D341Med (cell line): ENCODE measurements around the gene CHAD.
"Not testable (repeated sequence)": the region's sequence is repeated elsewhere in the genome, so short reads cannot be mapped to it uniquely, and the experiment has no call there.

Source experiments
- DNase-seq: peaks from one replicate; pipeline ENCODE4 v3.0.0; 2012; ENCODE audit warnings: low spot score

CHAD gene

DNA sequence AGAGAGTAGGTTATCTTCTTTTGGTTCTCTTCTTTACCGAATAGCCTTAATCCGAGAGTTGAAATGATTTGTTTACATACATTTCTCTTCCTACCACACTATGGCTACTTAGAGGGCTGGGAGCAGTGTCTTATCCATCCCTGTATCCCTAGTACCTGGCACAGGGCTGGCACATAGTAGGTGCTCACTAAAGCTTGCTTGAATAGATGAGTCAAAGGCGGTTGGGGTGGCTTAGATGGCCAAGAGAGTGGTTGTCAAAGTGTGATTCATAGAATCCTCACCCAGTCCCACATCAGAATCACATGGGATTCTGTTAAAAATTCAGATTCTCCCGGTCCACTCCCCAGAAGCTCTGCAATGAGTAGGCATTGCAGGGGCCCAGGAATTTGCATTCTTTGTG is 11.1 kb downstream of the CHAD start:
- no peak for DNase-seq

DNA sequence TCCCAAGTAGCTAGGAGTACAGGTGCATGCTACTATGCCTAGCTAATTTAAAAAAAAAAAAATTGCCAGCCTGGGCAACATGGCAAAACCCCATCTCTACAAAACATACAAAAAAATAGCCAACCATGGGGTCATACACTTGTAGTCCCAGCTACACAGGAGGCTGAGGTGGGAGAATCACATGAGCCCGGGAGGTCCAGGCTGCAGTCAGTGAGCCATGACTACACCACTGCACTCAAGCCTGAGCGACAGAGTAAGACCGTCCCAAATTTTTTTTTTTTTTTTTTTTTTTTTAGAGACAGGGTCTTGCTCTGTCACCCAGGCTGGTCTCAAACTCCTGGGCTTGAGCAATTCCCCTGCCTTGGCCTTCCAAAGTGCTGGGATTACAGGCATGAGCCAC is 14.8 kb downstream of the CHAD start:
- DNase-seq: no peak

DNA sequence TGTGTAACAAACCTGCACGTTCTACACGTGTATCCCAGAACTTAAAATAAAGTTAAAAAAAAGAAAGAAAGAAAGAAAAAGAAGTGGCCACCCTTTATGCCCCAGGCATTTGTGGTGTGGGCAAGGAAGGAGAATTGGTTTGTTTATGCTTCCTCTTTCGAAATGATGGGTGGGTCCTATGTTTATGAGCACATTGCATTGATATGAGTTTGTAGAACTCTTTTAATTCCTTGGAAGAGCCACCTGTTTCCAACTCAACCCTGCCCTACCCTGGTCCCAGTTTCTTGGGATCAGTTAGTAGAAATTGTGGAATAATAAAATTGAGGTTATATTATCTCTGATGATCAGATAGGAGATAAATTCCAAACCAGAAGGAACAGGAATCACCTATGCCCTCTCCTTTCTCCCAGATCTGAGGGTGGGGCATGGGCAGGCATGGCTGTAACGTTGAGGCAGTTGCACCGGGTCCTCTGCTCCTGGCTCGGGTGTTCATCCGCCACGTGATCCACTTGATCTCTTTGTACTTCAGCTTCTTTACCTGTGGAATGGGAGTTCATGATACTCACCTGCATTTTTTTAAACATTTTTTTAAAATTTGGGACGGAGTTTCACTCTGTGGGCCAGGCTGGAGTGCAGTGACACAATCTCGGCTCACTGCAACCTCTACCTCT is 15.9 kb downstream of the CHAD start:
- no peak for DNase-seq

DNA sequence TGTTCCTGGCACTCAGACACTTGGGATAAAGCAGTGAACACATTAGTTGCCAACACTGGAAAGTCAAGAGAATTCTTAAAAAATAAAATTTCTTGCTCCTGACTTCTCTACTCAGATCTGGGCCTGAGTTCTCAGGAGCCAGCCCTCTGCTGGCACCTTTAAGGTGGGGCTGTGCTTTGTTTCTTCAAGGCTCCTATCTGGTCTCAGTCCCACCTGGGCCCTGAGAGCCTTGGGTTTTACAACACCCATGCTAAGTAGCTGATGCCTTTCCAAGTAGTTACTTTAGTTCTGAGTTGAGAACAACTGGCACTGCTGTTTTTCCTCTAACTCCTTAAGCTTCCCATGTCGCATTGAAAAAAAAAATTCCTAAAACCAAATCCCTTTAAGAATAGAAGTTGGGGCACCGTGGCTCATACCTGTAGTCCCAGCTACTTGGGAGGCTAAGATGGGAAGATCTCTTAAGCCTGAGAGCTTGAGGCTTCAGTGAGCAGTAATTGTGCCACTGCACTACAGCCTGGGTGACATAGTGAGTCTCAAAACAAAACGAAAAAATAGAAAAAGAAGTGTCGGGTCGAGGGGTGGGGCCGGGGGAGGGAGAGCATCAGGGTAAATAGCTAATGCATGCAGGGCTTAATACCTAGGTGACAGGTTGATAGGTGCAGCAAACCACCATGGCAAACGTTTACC is 16.6 kb downstream of the CHAD start:
- DNase-seq: no peak

DNA sequence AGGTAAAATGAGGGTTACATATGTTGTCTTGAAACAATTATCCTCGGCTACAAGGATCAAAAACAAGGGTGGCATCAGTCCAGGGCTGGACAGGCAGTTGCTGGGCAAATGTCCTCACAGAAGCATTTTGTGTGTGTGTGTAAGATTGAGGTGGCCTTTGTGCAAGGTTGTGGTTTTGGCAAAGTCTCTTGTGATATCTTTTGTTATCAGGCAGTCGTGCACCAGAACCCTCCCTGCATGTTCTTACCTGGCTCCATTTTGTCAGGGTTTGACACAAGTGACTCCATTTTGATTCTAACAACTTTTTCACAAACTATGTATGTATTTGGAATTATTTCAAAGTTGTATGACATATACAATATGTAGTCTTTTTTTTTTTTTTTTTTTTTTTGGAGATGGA is 20.0 kb downstream of the CHAD start:
- no peak for DNase-seq

DNA sequence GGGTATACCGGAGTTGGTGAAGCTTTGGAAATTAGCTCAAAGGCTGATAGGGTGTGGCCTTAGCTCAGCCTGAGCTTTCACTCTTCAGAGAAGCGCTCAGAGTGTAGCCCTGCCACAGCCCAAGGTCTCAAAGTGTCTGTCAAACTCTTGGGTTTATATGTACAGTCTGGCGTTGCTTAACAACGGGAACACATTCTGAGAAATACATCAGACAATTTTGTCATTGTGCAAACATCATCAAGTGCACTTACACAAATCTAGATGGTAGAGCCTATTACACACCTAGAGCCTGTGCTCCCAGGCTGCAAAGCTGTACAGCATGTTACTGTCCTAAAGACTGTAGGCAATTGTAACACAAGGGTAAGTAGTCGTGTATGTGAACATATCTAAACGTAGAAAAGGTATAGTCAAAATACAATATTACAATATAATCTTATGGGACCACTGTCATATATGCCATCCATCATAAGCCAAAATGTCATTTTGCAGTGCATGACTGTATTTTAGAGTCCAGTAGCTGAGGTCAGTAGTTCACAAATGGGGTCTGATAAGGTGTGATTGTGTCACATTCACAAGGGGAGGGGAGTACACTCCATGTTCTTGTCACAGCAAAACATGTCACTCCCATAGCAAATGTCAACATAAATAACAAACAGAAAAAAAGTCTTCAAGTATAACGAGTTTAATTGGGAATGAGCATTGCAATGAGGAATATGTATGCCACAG is 20.6 kb downstream of the CHAD start:
- no peak for DNase-seq

DNA sequence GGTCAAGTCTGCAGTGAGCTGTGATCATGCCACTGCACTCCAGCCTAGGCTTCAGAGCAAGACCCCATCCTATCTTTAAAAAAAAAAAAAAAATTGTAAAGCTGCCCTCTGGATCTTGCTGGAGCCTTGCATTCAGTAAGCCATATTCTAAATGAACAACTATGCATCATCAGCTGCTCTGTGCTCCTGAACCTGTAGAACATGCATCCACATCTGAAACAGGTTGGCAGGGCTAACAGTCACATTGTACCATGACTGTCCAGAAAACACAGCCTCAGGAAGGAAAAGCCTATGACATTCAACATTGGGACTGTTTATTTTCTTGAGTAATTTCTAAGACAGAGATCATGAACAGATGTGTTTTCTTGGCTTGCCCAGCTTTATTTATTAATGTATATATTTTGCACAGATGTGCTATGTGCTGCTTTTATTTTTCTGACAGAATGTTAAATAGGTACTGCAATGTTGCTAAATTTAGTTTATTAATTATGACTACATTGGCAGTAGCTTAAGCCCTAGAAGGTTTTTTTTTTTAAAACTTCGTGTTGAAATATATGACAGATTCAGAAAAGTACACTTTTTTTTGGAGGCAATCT is 22.9 kb downstream of the CHAD start:
- DNase-seq: no peak

DNA sequence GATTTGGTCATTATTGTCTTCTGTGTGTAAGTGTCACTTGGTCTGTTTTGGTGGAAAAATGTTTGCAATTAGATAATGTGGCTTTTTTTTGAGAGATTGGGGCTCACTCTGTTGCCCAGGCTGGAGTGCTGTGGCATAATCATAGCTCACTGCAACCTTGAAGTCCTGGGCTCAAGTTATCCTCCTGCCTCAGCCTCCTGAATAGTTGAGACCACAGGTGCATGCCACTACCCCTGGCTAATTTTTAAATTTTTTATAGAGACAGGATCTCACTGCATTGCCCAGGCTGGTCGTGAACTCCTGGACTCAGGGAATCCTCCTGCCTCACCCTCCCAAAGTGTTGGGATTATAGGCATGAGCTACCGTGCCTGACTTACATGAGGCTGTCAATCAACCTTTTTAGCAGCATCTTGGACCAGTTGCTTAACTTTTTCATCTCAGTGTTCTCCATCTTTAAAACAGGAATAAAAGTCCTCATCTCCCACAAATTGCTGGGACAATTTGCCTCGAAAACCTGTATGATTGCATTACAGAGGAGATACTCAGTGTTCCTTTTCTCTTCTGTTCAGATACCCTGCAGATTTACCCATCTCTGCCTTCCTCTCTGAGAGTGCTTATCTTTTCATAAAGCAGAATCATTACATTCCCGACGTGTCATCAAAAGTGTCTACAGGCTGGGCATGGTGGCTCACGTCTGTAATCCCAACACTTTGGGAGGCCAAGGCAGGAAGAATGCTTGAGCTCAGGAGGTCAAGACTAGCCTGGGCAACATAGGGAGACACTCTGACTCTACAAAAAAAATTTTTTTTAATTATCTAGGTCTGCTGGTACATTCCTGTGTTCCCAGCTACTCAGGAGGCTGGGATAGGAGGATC is 23.6 kb downstream of the CHAD start:
- no peak for DNase-seq

DNA sequence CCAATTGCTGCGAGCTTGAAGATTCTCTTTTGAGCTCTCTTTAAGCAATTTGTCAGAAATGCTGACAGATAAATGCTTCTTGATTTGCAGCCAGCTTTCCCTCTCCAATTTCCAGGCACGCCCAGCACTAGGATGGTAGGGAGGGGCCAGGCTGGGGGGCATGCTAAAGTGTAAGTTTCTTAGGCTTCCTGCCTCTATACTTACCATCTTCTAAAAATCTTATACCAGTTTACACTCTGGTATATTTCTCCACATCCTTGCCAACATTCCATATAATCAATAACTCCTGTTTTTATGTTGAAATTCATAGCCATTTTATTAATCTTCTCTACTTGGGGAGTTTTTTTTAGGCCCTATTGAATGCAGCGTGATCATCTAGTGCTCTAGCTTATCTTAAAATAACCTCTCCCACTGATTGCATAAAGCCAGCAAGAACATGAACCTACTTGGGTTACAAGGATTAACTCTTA is 25.1 kb downstream of the CHAD start:
- no peak for DNase-seq

DNA sequence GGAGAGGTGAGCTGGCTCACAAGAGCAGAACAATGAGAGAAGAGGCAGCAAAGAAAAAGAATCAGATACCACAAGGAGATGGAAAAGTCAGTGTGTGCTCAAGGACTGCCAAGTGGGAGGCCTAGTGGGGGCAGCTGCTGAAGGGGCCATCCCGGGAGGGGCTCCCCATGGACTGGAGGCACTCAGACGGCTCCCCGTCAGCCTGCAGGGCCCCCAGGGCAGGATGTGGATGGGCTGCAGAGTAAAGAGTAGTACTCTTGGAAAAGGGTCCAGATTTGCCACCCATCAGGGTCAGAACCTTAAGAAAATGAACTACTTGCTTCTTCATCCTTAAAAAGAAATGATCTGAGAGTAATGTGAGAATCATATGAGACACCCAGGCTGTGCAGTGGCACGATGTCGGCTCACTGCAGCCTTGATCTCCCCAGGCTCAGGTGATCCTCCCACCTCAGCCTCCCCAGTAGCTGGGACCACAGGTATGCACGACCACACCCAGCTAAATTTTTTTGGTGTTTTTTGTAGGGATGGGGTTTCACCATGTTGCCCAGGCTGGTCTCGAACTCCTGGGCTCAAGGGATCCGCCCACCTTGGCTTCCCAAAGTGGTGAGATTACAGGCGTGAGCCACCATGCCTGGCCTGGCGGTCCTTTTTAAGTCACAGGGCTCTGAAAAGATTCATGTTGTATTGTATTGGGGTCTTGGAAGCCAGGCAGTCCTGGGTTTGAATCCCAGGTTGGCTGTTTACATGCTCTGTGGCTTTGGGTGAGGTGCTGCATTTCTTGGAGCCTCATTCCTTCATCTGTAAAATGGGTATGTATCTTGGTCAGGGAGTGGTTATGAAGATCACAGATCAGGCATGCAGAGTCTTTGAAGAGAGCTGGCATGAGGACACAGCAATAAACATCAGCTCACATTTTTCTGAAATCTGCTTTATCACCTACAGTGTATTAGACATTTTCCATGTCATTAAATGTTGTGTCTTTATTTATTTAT is 27.5 kb downstream of the CHAD start:
- no peak for DNase-seq

DNA sequence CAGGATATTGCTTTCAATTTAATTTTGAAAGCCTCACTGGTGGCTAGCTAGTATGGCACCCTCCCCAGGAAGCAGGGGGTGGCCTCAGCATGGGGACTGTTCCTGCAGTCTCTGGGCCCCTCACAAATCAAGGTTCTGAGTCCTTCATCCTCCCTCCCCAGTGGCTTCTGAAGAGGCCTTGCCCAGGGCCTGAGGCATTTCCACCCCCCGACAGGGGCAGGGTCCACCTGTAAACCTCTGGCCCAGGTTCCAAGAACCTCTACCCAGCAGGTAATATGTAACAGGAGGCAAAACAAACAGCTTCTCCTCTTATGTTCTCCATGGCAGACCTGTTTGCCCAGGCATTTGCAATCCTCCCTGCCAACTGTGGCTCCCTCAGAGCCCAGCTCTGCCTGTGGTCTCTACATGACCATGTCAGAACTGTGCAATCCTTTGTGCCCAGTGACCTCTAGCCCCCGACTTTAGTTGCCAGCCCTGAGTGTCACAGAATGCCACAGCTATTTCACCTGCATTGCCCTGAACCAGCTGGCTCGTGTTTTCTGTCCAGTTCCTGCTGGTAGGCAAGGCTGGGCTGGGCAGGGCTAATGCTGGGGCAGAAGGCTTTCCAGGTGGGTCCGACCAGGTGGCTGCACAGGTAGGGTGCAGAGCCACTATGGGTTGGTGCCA is 28.4 kb downstream of the CHAD start:
- DNase-seq: no peak

DNA sequence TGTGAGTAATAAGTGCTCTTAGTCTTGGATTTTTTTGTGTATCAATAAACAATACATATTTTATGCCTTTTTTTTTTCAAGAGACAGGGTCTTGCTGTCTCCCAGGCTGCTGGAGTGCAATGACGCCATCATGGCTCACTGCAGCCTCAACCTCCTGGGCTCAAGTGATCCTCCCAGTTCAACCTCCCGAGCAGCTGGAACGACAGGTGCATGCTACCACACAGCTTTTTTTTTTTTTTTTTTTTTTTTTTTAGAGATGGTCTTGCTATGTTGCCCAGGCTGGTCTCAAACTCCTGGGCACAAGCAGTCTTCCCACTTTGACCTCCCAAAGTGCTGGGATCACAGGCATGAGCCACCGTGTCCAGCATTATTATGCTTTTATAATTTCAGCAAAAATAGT is 29.7 kb downstream of the CHAD start:
- no peak for DNase-seq

DNA sequence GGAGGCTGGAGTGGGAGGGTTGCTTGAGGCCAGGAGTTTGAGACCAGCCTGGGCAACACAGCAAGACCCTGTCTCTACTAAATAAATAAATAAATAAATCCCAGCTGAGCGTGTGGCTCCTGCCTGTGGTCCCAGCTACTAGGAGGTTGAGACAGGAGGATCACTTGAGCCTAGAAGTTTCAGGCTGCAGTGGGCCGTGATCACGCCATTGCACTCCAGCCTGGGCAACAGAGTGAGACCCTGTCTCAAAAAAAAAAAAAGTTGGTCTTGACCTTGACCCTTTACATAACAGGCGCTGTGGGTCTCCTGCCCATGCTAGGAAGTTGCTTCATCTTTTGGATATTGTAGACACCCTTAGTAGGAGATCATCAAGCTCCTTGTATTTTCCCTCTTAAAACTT is 31.3 kb downstream of the CHAD start:
- DNase-seq: no peak

DNA sequence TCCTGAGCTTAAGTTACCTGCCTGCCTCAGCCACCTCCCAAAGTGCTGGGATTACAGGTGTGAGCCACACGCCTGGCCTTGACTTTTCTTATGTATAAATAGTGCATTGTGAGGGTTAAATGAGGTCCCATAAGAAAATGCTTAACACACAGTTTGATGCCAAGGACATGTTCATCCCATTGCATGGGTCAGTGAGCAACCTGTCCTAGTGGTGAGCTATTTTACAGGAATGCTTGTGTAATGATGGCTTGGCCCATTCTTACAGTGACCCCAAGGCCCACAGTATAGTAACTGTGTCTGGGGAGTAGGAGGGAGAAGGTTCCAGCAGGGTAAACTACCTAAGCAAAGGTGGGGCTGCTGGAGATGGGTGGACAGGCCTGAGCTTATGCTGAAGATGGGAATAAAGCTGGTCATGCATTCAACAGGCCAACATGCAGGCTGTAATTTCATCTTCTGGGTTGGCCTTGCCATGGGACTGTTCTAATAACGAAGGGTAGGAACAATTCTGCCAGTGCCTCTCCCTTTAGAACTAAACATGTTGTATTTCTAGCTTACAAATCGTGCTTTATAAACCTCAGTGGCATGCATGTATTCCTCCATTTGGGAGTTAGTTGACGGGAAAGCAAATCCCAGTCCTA is 36.4 kb downstream of the CHAD start:
- no peak for DNase-seq

DNA sequence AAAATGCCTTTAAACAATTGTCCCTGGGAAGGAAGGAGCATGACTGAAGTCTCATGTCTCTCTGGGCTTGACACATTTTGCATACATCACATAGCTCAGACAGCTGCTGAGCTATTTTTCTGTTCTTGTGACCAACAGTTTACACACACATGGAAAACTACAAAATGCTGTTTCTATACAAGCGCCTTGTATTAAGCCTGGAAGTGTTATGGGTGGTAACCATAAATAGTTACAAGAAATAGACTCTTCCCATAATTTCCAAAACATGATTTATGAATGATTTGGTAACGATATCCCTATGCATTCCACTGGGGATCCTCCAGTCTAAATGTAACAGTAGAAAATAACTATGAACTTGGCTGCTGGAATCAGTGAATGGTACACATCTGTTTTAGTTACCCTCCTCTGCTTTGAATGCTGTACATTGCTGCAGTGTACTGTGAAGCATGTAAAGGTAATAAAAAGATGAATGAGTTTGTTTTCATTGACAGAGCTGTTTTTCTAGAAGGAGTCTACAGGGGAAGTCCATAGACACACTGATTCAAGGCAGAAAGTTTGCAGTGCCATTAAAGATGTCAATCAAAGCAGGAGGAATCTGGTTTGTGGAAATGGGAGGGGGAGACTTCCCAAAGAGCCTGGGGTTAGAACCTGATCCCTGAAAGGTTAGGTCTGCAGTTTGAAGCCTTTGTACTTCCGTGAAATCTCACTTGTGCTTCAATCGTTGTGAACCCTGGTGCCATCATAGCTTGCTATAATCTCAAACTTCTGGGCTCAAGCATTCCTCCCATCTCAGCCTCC is 37.7 kb downstream of the CHAD start:
- DNase-seq: no peak

DNA sequence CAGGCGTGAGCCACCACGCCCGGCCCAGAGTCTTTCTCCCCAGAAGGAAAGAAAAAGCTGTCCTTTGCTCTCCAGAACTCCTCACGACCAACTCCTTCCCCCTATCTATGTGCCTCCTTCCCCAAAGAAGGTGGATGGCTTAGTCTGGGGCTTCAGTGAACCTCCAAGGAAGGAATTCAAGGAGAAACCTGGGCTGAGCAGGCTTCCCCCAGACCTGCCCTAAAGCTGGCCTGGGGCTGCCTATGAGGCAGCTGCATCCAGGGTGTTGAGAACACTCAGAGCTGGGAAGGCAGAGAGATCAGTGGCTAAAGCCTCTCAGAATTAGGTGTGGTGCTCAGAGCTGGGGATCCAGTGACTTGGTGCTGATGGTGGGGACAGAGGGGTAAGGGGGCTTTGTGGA is 38.9 kb downstream of the CHAD start:
- DNase-seq: peak; percentile 33

DNA sequence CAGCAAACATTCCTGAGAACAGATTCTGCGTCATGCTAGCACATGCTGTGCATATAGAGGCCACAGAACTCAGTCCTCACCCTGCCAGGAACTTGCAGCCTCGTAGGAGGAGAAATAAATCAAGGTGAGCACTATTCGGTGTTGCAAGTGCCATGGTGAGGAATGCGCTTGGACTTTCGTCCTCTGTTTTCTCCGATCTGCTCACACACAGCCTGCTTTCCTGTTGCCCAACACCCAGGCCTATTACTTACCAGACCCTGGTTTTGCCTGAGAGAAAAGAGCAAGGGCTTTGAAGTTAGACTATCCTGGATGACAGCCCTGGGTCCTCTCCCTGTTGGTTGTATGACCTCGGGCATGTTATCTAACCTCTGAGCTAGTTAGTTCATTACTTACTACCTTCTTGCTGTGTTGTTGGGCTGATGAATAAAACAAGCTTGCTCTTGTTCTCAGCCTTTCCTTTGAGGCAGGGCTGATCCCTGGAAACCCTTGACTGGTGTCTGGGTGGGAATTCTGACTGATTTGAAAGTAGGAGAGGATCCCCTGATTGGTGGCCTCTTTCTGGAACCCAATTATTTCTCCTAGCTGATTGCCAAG is 39.8 kb downstream of the CHAD start:
- no peak for DNase-seq

DNA sequence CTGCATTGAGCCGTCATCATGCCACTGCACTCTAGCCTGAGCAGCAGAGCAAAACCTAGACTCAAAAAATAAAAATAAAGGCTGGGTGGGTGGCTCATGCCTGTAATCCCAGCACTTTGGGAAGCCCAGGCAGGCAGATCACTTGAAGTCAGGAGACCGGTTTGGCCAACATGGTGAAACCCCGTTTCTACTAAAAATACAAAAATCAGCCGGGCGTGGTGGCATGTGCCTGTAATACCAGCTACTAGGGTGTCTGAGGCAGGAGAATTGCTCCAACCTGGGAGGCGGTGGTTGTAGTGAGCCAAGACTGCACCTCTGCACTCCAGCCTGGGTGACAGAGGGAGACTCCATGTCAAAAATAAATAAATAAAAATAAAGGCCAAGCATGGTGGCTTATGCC is 40.6 kb downstream of the CHAD start:
- DNase-seq: not testable (repeated sequence)
